Activated gamma-delta T cell (primary cell): Measurements from ENCODE around the gene TPD52L2.
A peak's percentile ranks its signal among the peaks of the same experiment; 100 is the strongest.
"Not testable (repeated sequence)": the region's sequence is repeated elsewhere in the genome, so short reads cannot be mapped to it uniquely, and the experiment has no call there.

Experiments used
- DNase-seq: peaks from one replicate; lab custom pipeline; 2025; lab: John Stamatoyannopoulos, UW

TPD52L2 gene

GRCh38 chr20:63855363-63856097, 9.5 kb upstream of the TPD52L2 start:
- no peak for DNase-seq

GRCh38 chr20:63856098-63856511, 9.0 kb upstream of the TPD52L2 start:
- DNase-seq: no peak

- DNase-seq: no peak
These were observed 7.2 kb upstream of the TPD52L2 start for GRCh38 chr20:63857764-63858392.

- DNase-seq: no peak
These were observed 6.5 kb upstream of the TPD52L2 start for GRCh38 chr20:63858393-63859165.

GRCh38 chr20:63859166-63859699, 5.8 kb upstream of the TPD52L2 start:
- no peak for DNase-seq

- DNase-seq: no peak
These were observed 4.6 kb upstream of the TPD52L2 start for GRCh38 chr20:63860325-63861051.

GRCh38 chr20:63861365-63861934, 3.6 kb upstream of the TPD52L2 start, which contains the start of gene ABHD16B:
ABHD16B (plus strand) TSS chr20:63861498; CDS start chr20:63861541, 43 bp downstream.
- DNase-seq: no peak

GRCh38 chr20:63861981-63862901, 2.8 kb upstream of the TPD52L2 start:
- DNase-seq: no peak

GRCh38 chr20:63863021-63863797, 1.9 kb upstream of the TPD52L2 start:
- DNase-seq: no peak

GRCh38 chr20:63863798-63864544, 1.1 kb upstream of the TPD52L2 start:
- peak; percentile 67 for DNase-seq

- DNase-seq: no peak
These were observed 509 bp upstream of the TPD52L2 start for GRCh38 chr20:63864545-63864977.

GRCh38 chr20:63867042-63867441, 2.0 kb downstream of the TPD52L2 start:
- DNase-seq: not testable (repeated sequence)

- DNase-seq: no peak
These were observed 3.2 kb downstream of the TPD52L2 start for GRCh38 chr20:63868264-63868663.

- DNase-seq: no peak
These were observed 8.5 kb downstream of the TPD52L2 start for GRCh38 chr20:63873477-63873971.

GRCh38 chr20:63874241-63874640, 9.2 kb downstream of the TPD52L2 start:
- not testable (repeated sequence) for DNase-seq

- no peak for DNase-seq
These were observed 11.5 kb downstream of the TPD52L2 start for GRCh38 chr20:63876489-63877036.

- DNase-seq: no peak
These were observed 12.8 kb downstream of the TPD52L2 start for GRCh38 chr20:63877755-63878470.
